ENCODE data around the gene SYT12. TPM values are rescaled to one million over a fixed set of nuclear protein-coding genes. Genes with fewer than 3 reads are reported as not detected.

The SYT12 gene
- total and polyA plus RNA-seq, 2 of the 4 experiments (the other 2 are of a cell fraction): 0.54 to 0.74 TPM

- H4K8ac ChIP-seq (ENCODE audit: low read depth in 2 of 2, low read length in 2 of 2): peak overlapping the region; percentile 17 to 76; a peak in 3 of 4 replicates
- peaks cover 16% of the 10 kb centered on the region for H3K4me1 ChIP-seq (ENCODE audit: control insufficient read depth, insufficient read depth, low read length)
- peak overlapping the region; percentile 62 for H3K27ac ChIP-seq (ENCODE audit: insufficient read depth, low read length)
- ATAC-seq (ENCODE audit: low read depth) (peak; percentile 84), DNase-seq (peak; percentile 99)
- peaks cover 23% of the 10 kb centered on the region for H4K20me1 ChIP-seq (ENCODE audit: insufficient read depth, low read length)
- peak overlapping the region; percentile 89 for H2BK20ac ChIP-seq (ENCODE audit: low read depth, low read length)
- BruUV-seq (replicated peaks): no TSS peak
- H3K14ac ChIP-seq (replicated peaks; ENCODE audit: low read depth, low read length): peak overlapping the region; percentile 83
- no peak overlapping the region for H3K4me3 ChIP-seq (ENCODE audit: insufficient read depth, low read depth, low read length)
- ChIA-PET POLR2A (ENCODE audit: unreplicated experiment) (no interaction called here), CTCF (no interaction called here)
- peak overlapping the region; percentile 84 for H2BK120ac ChIP-seq (ENCODE audit: low read depth, low read length)
- peak overlapping the region; percentile 81 for H2BK5ac ChIP-seq (ENCODE audit: low read depth, low read length, poor library complexity, severe bottlenecking)
- H2AFZ ChIP-seq (replicated peaks; ENCODE audit: low read length, poor library complexity): peak overlapping the region; percentile 76
- peaks cover 15% of the 10 kb centered on the region for H3K9me1 ChIP-seq (ENCODE audit: insufficient read depth, low read length)
- dilution Hi-C loops (cut with HindIII; ENCODE audit: low sequenced_read_pairs, unreplicated experiment): no loop called here
- peaks cover 0 to 6% of the 10 kb centered on the region in 2 experiments; a peak in 1 of 4 replicates for H3K79me1 ChIP-seq (ENCODE audit: low read depth in 1 of 2, low read length in 2 of 2)
- H4K5ac ChIP-seq (ENCODE audit: low read depth, low read length): peak overlapping the region; percentile 35
- H3K4me2 ChIP-seq (ENCODE audit: low read depth, low read length): peak overlapping the region; percentile 71
- no peaks in the 10 kb centered on the region for H3K36me3 ChIP-seq (ENCODE audit: control insufficient read depth, insufficient read depth, low read length)
- intact Hi-C loops (cut with micrococcal nuclease): loop anchor here (2.0 to 5.0 kb wide), 3 partner anchors 75 to 191 kb away; partner anchors contain the start of genes LRFN4, PC and RCE1
- peak overlapping the region; percentile 76; the same call in 2 of the 3 replicates for H2BK15ac ChIP-seq (ENCODE audit: low read depth, low read length)
- peak overlapping the region; percentile 97 for H2AK5ac ChIP-seq (ENCODE audit: low read depth, low read length)
- H3K27me3 ChIP-seq (ENCODE audit: control insufficient read depth, insufficient read depth, low read length): no peaks in the 10 kb centered on the region
- in situ Hi-C loops (cut with MboI; ENCODE audit: low sequenced_read_pairs): no loop called here
- peak overlapping the region; percentile 79 for H4K91ac ChIP-seq (ENCODE audit: insufficient read depth, low read depth, low read length)
- H3K9ac ChIP-seq (ENCODE audit: low read depth, low read length): no peak overlapping the region
- H3K23ac ChIP-seq (ENCODE audit: low read depth, low read length): peak overlapping the region; percentile 49; the same call in 1 of the 2 replicates
- H3K18ac ChIP-seq (ENCODE audit: low read depth, low read length): peak overlapping the region; percentile 10; the same call in 1 of the 2 replicates
- 60% methylated on average over 1 of the region's 8 CpGs; no CpG with 5 or more reads in 1 of the 2 experiments for WGBS, 2 experiments (ENCODE audit: extremely low coverage in 2 of 2, insufficient read length in 1 of 2)
- no peak overlapping the region for H3K56ac ChIP-seq (ENCODE audit: extremely low read depth, insufficient read depth, low read length)
- H2AK9ac ChIP-seq (replicated peaks; ENCODE audit: low read depth, low read length, poor library complexity): peak overlapping the region; percentile 91
- H3K9me3 ChIP-seq (ENCODE audit: control insufficient read depth, insufficient read depth, low read length): no peaks in the 10 kb centered on the region
- H3K4ac ChIP-seq (ENCODE audit: low read depth, low read length): peak overlapping the region; percentile 93
- TF ChIP-seq CTCF (conservative IDR thresholded peaks at IDR 0.05; ENCODE audit: low read depth, low read length): no peak
- TF ChIP-seq ELK1 (IDR thresholded peaks at IDR 0.05; ENCODE audit: borderline replicate concordance, low read depth, low read length): no peak
- peak; percentile 7; the same call in 1 of the 2 replicates for TF ChIP-seq SMC3 (IDR thresholded peaks at IDR 0.05; ENCODE audit: low read depth, low read length)
- peak; percentile 99 for TF ChIP-seq CEBPB (IDR thresholded peaks at IDR 0.05; ENCODE audit: low read depth, low read length)
- peak; percentile 46; the same call in 1 of the 2 replicates for TF ChIP-seq POLR2A (IDR thresholded peaks at IDR 0.05; ENCODE audit: low read depth, low read length)
- no peak for TF ChIP-seq MXI1 (IDR thresholded peaks at IDR 0.05; ENCODE audit: borderline replicate concordance, low read depth, low read length)
- TF ChIP-seq NFE2L2 (IDR thresholded peaks at IDR 0.05; ENCODE audit: low read depth, low read length): no peak
- TF ChIP-seq RAD21 (IDR thresholded peaks at IDR 0.05; ENCODE audit: low read length): peak; percentile 35
- no peak for TF ChIP-seq RFX5 (IDR thresholded peaks at IDR 0.05; ENCODE audit: low read depth, low read length)
- no peak for TF ChIP-seq USF2 (IDR thresholded peaks at IDR 0.05; ENCODE audit: low read depth, low read length)
- peak; percentile 49; the same call in 1 of the 2 replicates for TF ChIP-seq FOS (IDR thresholded peaks at IDR 0.05; ENCODE audit: low read depth, low read length)
- TF ChIP-seq MAFK (IDR thresholded peaks at IDR 0.05; ENCODE audit: low read depth, low read length): peak; percentile 51; the same call in 1 of the 2 replicates
- TF ChIP-seq RCOR1 (IDR thresholded peaks at IDR 0.05; ENCODE audit: insufficient replicate concordance, low read length): peak; percentile 90
- TF ChIP-seq CHD1 (IDR thresholded peaks at IDR 0.05; ENCODE audit: low read depth, low read length): peak; percentile 64; the same call in 1 of the 2 replicates
- peak; percentile 79; the same call in 1 of the 2 replicates for TF ChIP-seq MAZ (IDR thresholded peaks at IDR 0.05; ENCODE audit: borderline replicate concordance, low read depth, low read length)
Measured at GRCh38 chr11:67033661-67034166, 10.8 kb downstream of the SYT12 start.
